H1 (cell line): ENCODE results near the gene COL8A1. TPM values are rescaled to one million over a fixed set of nuclear protein-coding genes. Genes with fewer than 3 reads are reported as not detected.

ENCODE experiments used
- CTCF ChIA-PET: fragments of 300-600 bp; sonication (Branson Sonifier 250); formaldehyde crosslinking; loops from one replicate; lab custom pipeline; 2021; ENCODE audit not compliant: partially characterized antibody; lab: Charles Lee
- POLR2A ChIA-PET: fragments of 300-600 bp; sonication (Branson Sonifier 250); formaldehyde crosslinking; loops from one replicate; lab custom pipeline; 2021; ENCODE audit warnings: inconsistent platforms; ENCODE audit not compliant: partially characterized antibody; lab: Charles Lee
- DNase-seq, 2 experiments: peaks; one replicate each; pipeline versions ENCODE4 v3.0.0 to v3.0.0-alpha.2; 2010 to 2022; ENCODE audit warnings: low spot score in 2 of 2, low read depth in 1 of 2, mixed read lengths in 1 of 2
- FAIRE-seq: peaks from 2 replicates; lab custom pipeline; 2011; peaks lifted over from hg19 to GRCh38; lab: Jason Lieb, UNC
- H2AFZ ChIP-seq: 2 replicates; pipeline ENCODE4 v1.8.1; 2012; ENCODE audit warnings: low read length, inconsistent platforms
- H2AK5ac ChIP-seq: 2 replicates; pipeline ENCODE4 v1.6.1; 2013; ENCODE audit warnings: low read depth, low read length
- H2BK120ac ChIP-seq: replicated peaks from 2 replicates; pipeline ENCODE3; 2013; ENCODE audit warnings: low read depth, low read length, inconsistent platforms
- H2BK12ac ChIP-seq: 2 replicates; pipeline ENCODE4 v1.6.1; 2013; ENCODE audit warnings: low read depth, low read length
- H2BK15ac ChIP-seq: 2 replicates; pipeline ENCODE4 v1.6.1; 2013; ENCODE audit warnings: low read length
- H2BK20ac ChIP-seq: 2 replicates; pipeline ENCODE4 v1.6.1; 2013; ENCODE audit warnings: low read length
- H2BK5ac ChIP-seq: 2 replicates; pipeline ENCODE4 v1.6.1; 2013; ENCODE audit warnings: low read depth, low read length
- H3K14ac ChIP-seq: 2 replicates; pipeline ENCODE4 v1.6.1; 2013; ENCODE audit warnings: inconsistent platforms; ENCODE audit not compliant: insufficient read length
- H3K18ac ChIP-seq: 2 replicates; pipeline ENCODE4 v1.6.1; 2013; ENCODE audit warnings: low read length; ENCODE audit errors: extremely low read depth
- H3K23ac ChIP-seq: 2 replicates; pipeline ENCODE4 v1.6.1; 2013; ENCODE audit warnings: inconsistent platforms; ENCODE audit not compliant: insufficient read length
- H3K23me2 ChIP-seq: 2 replicates; pipeline ENCODE4 v1.6.1; 2013; ENCODE audit warnings: low read depth, low read length
- H3K27ac ChIP-seq: 2 replicates; pipeline ENCODE4 v1.6.1; 2011; ENCODE audit warnings: low read depth, low read length, inconsistent platforms
- H3K27me3 ChIP-seq, 4 experiments: replicated peaks in 1 of 4; 1 replicate in 1 of 4; 2 replicates in 3 of 4; pipeline versions ENCODE4 v1.6.1 to v1.8.1; 2011 to 2013; ENCODE audit warnings: low read length in 3 of 4, mild to moderate bottlenecking in 3 of 4, inconsistent platforms in 2 of 4, mixed read lengths in 2 of 4, moderate library complexity in 1 of 4; ENCODE audit not compliant: control insufficient read depth in 3 of 4, insufficient read depth in 3 of 4; ENCODE audit errors: extremely low read depth in 1 of 4
- H3K36me3 ChIP-seq, 4 experiments: 2 replicates each; pipeline versions ENCODE4 v1.6.1 to v1.8.1; 2011 to 2013; ENCODE audit warnings: mild to moderate bottlenecking in 4 of 4, low read length in 3 of 4, moderate library complexity in 2 of 4, control low read depth in 1 of 4, inconsistent platforms in 1 of 4; ENCODE audit not compliant: insufficient read depth in 4 of 4, control insufficient read depth in 2 of 4
- H3K4ac ChIP-seq: replicated peaks from 2 replicates; pipeline ENCODE3; 2013; ENCODE audit warnings: low read length, low read depth, mixed read lengths, inconsistent platforms; ENCODE audit not compliant: insufficient read length
- H3K4me1 ChIP-seq, 4 experiments: replicated peaks in 1 of 4; 1 replicate in 1 of 4; 2 replicates in 3 of 4; pipeline versions ENCODE4 v1.6.1 to v1.8.1; 2011 to 2013; ENCODE audit warnings: low read length in 3 of 4, inconsistent platforms in 2 of 4, mixed read lengths in 1 of 4; ENCODE audit not compliant: insufficient read depth in 4 of 4, control insufficient read depth in 3 of 4
- H3K4me2 ChIP-seq, 2 experiments: 2 replicates each; pipeline versions ENCODE4 v1.6.1 to v1.8.1; 2011 to 2013; ENCODE audit warnings: low read depth in 2 of 2, low read length in 2 of 2, control low read depth in 1 of 2, inconsistent platforms in 1 of 2, mild to moderate bottlenecking in 1 of 2; ENCODE audit not compliant: insufficient read depth in 1 of 2
- H3K4me3 ChIP-seq, 4 experiments: fragments of 200-600, 300-600 bp in 1 of 4; sonication (generic), shearing (Covaris generic), sonication (Bioruptor Twin) in 1 of 4; 2 replicates each; pipeline versions ENCODE4 v1.5.1 to v1.8.1; 2011 to 2016; ENCODE audit warnings: low read length in 4 of 4, low read depth in 3 of 4, control low read depth in 2 of 4, inconsistent platforms in 2 of 4, mild to moderate bottlenecking in 2 of 4, mixed read lengths in 1 of 4, moderate library complexity in 1 of 4; ENCODE audit not compliant: insufficient read depth in 2 of 4; ENCODE audit errors: extremely low read depth in 1 of 4
- H3K56ac ChIP-seq: replicated peaks from 2 replicates; pipeline ENCODE3; 2013; ENCODE audit warnings: low read depth, mild to moderate bottlenecking, mixed read lengths, low read length, inconsistent platforms; ENCODE audit not compliant: insufficient read length
- H3K79me1 ChIP-seq: 2 replicates; pipeline ENCODE4 v1.6.1; 2013; ENCODE audit warnings: low read depth, low read length, control low read depth
- H3K79me2 ChIP-seq, 2 experiments: 2 replicates each; pipeline versions ENCODE4 v1.6.1 to v1.8.1; 2012 to 2013; ENCODE audit warnings: low read length in 2 of 2, mild to moderate bottlenecking in 2 of 2, inconsistent platforms in 1 of 2; ENCODE audit not compliant: insufficient read depth in 2 of 2, control insufficient read depth in 1 of 2
- H3K9ac ChIP-seq, 4 experiments: replicated peaks in 1 of 4; 1 replicate in 1 of 4; 2 replicates in 3 of 4; pipeline versions ENCODE4 v1.6.1 to v1.8.1; 2011 to 2013; ENCODE audit warnings: low read depth in 3 of 4, low read length in 3 of 4, control low read depth in 2 of 4, mild to moderate bottlenecking in 2 of 4, moderate library complexity in 2 of 4, inconsistent platforms in 1 of 4; ENCODE audit errors: extremely low read depth in 1 of 4
- H3K9me3 ChIP-seq, 2 experiments: 2 replicates each; pipeline versions ENCODE4 v1.6.1 to v1.8.1; 2012 to 2013; ENCODE audit warnings: mild to moderate bottlenecking in 2 of 2, moderate library complexity in 2 of 2, control low read depth in 1 of 2, inconsistent platforms in 1 of 2, low read depth in 1 of 2, low read length in 1 of 2, mixed read lengths in 1 of 2; ENCODE audit not compliant: insufficient read depth in 2 of 2
- H4K20me1 ChIP-seq, 2 experiments: replicated peaks in 1 of 2; 2 replicates each; pipeline versions ENCODE3 to v1.8.1; 2011 to 2013; ENCODE audit warnings: inconsistent platforms in 2 of 2, low read length in 2 of 2, mild to moderate bottlenecking in 1 of 2; ENCODE audit not compliant: insufficient read depth in 2 of 2, control insufficient read depth in 1 of 2
- H4K5ac ChIP-seq: 2 replicates; pipeline ENCODE4 v1.6.1; 2013; ENCODE audit warnings: low read length, low read depth, mixed read lengths, inconsistent platforms; ENCODE audit not compliant: insufficient read length
- H4K8ac ChIP-seq: 2 replicates; pipeline ENCODE4 v1.8.0; 2013; ENCODE audit warnings: mild to moderate bottlenecking, moderate library complexity, low read length, inconsistent platforms; ENCODE audit not compliant: insufficient read depth; ENCODE audit errors: extremely low read depth
- H4K91ac ChIP-seq: replicated peaks from 2 replicates; pipeline ENCODE3; 2013; ENCODE audit warnings: low read length, mixed read lengths, inconsistent platforms; ENCODE audit not compliant: insufficient read length
- ATF3 ChIP-seq: IDR thresholded peaks from 2 replicates; pipeline ENCODE4 v1.6.1; 2011; ENCODE audit warnings: low read depth, mild to moderate bottlenecking, low read length; ENCODE audit not compliant: insufficient read depth
- KDM4A ChIP-seq: IDR thresholded peaks from one replicate; pipeline ENCODE4 v1.7.1; 2012; ENCODE audit warnings: low read depth, mild to moderate bottlenecking, moderate library complexity, low read length, inconsistent platforms; ENCODE audit not compliant: severe bottlenecking
- TCF12 ChIP-seq: IDR thresholded peaks from 2 replicates; pipeline ENCODE4 v1.6.1; 2011; ENCODE audit warnings: low read depth, mild to moderate bottlenecking, low read length
- WGBS, 2 experiments: shearing (Covaris generic) in 1 of 2; methylation state at CpG; one replicate each; pipeline versions ENCODE4 v1.1.6 to v1.1.7; 2013 to 2015; ENCODE audit warnings: low lambda C conversion rate in 2 of 2, mixed read lengths in 2 of 2, inconsistent platforms in 1 of 2, low coverage in 1 of 2, missing lambda C conversion rate in 1 of 2; ENCODE audit not compliant: insufficient replicate concordance in 2 of 2, insufficient coverage in 1 of 2, insufficient read length in 1 of 2; ENCODE audit errors: extremely low coverage in 1 of 2, missing lambda C conversion rate in 1 of 2; 5-methylcytosine and 5-hydroxymethylcytosine counted together
- polyA plus RNA-seq, 7 experiments: library from polyadenylated mRNA; depleted of rRNA in 3 of 7; stranded (reverse) in 5 of 7; unstranded in 2 of 7; fragments of >200 nt in 5 of 7; fragments of 200-250 nt in 2 of 7; gene quantifications; 1 replicate in 5 of 7; 2 replicates in 1 of 7; 4 replicates in 1 of 7; pipeline versions ENCODE4 v1.2.1 to v1.2.3, GENCODE V29; 2011 to 2013; ENCODE audit warnings: missing spikeins in 2 of 7, mixed read lengths in 2 of 7
- total RNA-seq: library from RNA; stranded (reverse); fragmentation: NEBNext Ultra II Directional; extraction: Animal tissue kit (Norgen Biotek cat#: 25700); gene quantifications from 2 replicates; pipeline ENCODE4 v1.2.1, GENCODE V29; 2021

Gene COL8A1
- total and polyA plus RNA-seq, 2 of the 8 experiments (the other 6 are each of a cell fraction or from before 2014, with no cell fraction given), result 0.21 to 1.2 TPM

GRCh38 chr3:99837715-99838114 is 199.3 kb downstream of the COL8A1 start:
- ChIA-PET POLR2A (no interaction called here), CTCF (interaction anchor here (0.6 to 1.4 kb wide), 2 partner anchors 11 to 471 kb away, joined by 3 to 4 read pairs; no protein-coding TSS in a partner anchor)
- Histone ChIP-seq H2AFZ (no peak overlapping the region), H4K20me1 (no peaks in the 10 kb centered on the region), H3K4me2 (no peak overlapping the region), H2AK5ac (no peak overlapping the region), H3K23ac (no peak overlapping the region), H3K9me3 (no peaks in the 10 kb centered on the region), H3K36me3 (no peaks in the 10 kb centered on the region), H4K5ac (no peak overlapping the region), H3K79me2 (peaks cover 0 to 25% of the 10 kb centered on the region in 2 experiments; a peak in 3 of 4 replicates), H3K56ac (no peak overlapping the region), H3K27ac (no peak overlapping the region), H4K91ac (no peak overlapping the region), H2BK12ac (no peak overlapping the region), H3K4me1 (peaks cover 0 to 5% (median 0%) of the 10 kb centered on the region in 4 experiments; a peak in 1 of 7 replicates), H3K4ac (no peak overlapping the region), H3K14ac (no peak overlapping the region), H3K18ac (no peak overlapping the region), H2BK120ac (no peak overlapping the region), H2BK5ac (no peak overlapping the region), H3K79me1 (peaks cover 5% of the 10 kb centered on the region), H2BK15ac (no peak overlapping the region), H2BK20ac (no peak overlapping the region), H3K4me3 (no peak overlapping the region), H4K8ac (no peak overlapping the region), H3K27me3 (no peaks in the 10 kb centered on the region), H3K9ac (no peak overlapping the region), H3K23me2 (no peaks in the 10 kb centered on the region; the same call in 1 of the 2 replicates)
- FAIRE-seq, result no peak
- WGBS, 2 experiments, result 93% methylated on average over 1 of the region's 1 CpG; no CpG with 5 or more reads in 1 of the 2 experiments
- no peak for DNase-seq
- TF ChIP-seq ATF3, result no peak
- TF ChIP-seq TCF12, result no peak
- no peak for TF ChIP-seq KDM4A
